CD4-positive, alpha-beta T cell (primary cell): Measurements from ENCODE around the gene TBC1D14. TPM values are rescaled to one million over a fixed set of nuclear protein-coding genes. Genes with fewer than 3 reads are reported as not detected.

Experiments used
- ATAC-seq: fragments of 200-7000 bp; cut with Tn5 transposase; one replicate; pipeline ENCODE4 v1.10.0; 2022; ENCODE audit warnings: mild to moderate bottlenecking; ENCODE audit not compliant: poor library complexity
- CTCF ChIA-PET: fragments of 350-600 bp; sonication (Branson Sonifier 250); formaldehyde crosslinking; loops from one replicate; lab custom pipeline; 2021; ENCODE audit warnings: antibody characterized with exemption, inconsistent platforms; lab: Charles Lee
- POLR2A ChIA-PET: fragments of 350-600 bp; sonication (Branson Sonifier 250); formaldehyde crosslinking; loops from one replicate; lab custom pipeline; 2021; ENCODE audit warnings: antibody characterized with exemption, inconsistent platforms; lab: Charles Lee
- DNase-seq, 14 experiments: peaks; one replicate each; pipeline ENCODE4 v3.0.0-alpha.2; 2013 to 2020; ENCODE audit warnings: mixed read lengths in 2 of 14
- H3K27ac ChIP-seq, 2 donors: one replicate each; pipeline versions ENCODE4 v1.5.1 to v1.7.0; 2013; ENCODE audit warnings: low read length in 2 of 2, low read depth in 1 of 2, mild to moderate bottlenecking in 1 of 2
- H3K27me3 ChIP-seq, 2 experiments: 1 replicate in 1 of 2; 2 replicates in 1 of 2; pipeline versions ENCODE4 v1.6.1 to v1.7.0; 2013; ENCODE audit warnings: low read length in 2 of 2, control low read depth in 1 of 2, mild to moderate bottlenecking in 1 of 2, moderate library complexity in 1 of 2; ENCODE audit not compliant: insufficient read depth in 2 of 2, control insufficient read depth in 1 of 2
- H3K36me3 ChIP-seq: one replicate; pipeline ENCODE4 v1.6.1; 2013; ENCODE audit warnings: low read length, control low read depth; ENCODE audit not compliant: insufficient read depth
- H3K4me1 ChIP-seq: one replicate; pipeline ENCODE4 v1.6.1; 2013; ENCODE audit warnings: low read length, control low read depth; ENCODE audit not compliant: insufficient read depth
- H3K4me3 ChIP-seq: one replicate; pipeline ENCODE4 v1.5.1; 2013; ENCODE audit warnings: mild to moderate bottlenecking, low read length, moderate library complexity
- H3K9me3 ChIP-seq, 2 experiments: 1 replicate in 1 of 2; 2 replicates in 1 of 2; pipeline versions ENCODE4 v1.6.1 to v1.7.0; 2013; ENCODE audit warnings: low read length in 2 of 2, mild to moderate bottlenecking in 2 of 2, control low read depth in 1 of 2, moderate library complexity in 1 of 2; ENCODE audit not compliant: control insufficient read depth in 1 of 2, insufficient read depth in 1 of 2
- H3K27ac Mint-ChIP-seq: one replicate; pipeline ENCODE4 v1.8.0; 2020; ENCODE audit warnings: mixed read lengths
- H3K27me3 Mint-ChIP-seq: one replicate; pipeline ENCODE4 v1.8.0; 2021; ENCODE audit warnings: mixed read lengths
- H3K36me3 Mint-ChIP-seq: one replicate; pipeline ENCODE4 v1.8.0; 2021; ENCODE audit warnings: low read depth, mixed read lengths
- H3K4me1 Mint-ChIP-seq: one replicate; pipeline ENCODE4 v1.8.0; 2021; ENCODE audit warnings: low read depth, mixed read lengths
- H3K4me3 Mint-ChIP-seq: one replicate; pipeline ENCODE4 v1.8.0; 2020; ENCODE audit warnings: mild to moderate bottlenecking, mixed read lengths
- H3K9me3 Mint-ChIP-seq: one replicate; pipeline ENCODE4 v1.8.0; 2020; ENCODE audit warnings: mixed read lengths
- intact Hi-C, 2 experiments: fragments of 100-400 bp; cut with DNase I in 1 of 2; cut with micrococcal nuclease in 1 of 2; formaldehyde crosslinking; loops; one replicate each; pipeline versions ENCODE4 v1.15.1 to v1.9.0; 2023 to 2025; cut with DNase I, micrococcal nuclease
- total RNA-seq, 174 experiments: library from RNA in 2 of 174; stranded (reverse) in 2 of 174; gene quantifications; one replicate each; pipeline ENCODE4 v1.2.3 and lab custom pipeline; 2021 to 2026
- TF ChIP-seq, protein P1 (sequence below): fragments of 200-600 bp; IDR thresholded peaks from one replicate; pipeline ENCODE4 v1.8.0; 2022; ENCODE audit warnings: antibody characterized with exemption, mild to moderate bottlenecking

Gene TBC1D14
- total RNA-seq, 2 experiments from 2014 or later = 31.2 to 34.1 TPM

- Histone ChIP-seq H3K4me3 (no peak overlapping the region), H3K36me3 (no peaks in the 10 kb centered on the region), H3K27ac (no peak overlapping the region), H3K4me1 (peaks cover 61% of the 10 kb centered on the region), H3K27me3 (no peaks in the 10 kb centered on the region), H3K9me3 (no peaks in the 10 kb centered on the region)
- H3K4me1 Mint-ChIP-seq = peaks cover 50% of the 10 kb centered on the region
- ChIA-PET CTCF (no interaction called here), POLR2A (no interaction called here)
- H3K27me3 Mint-ChIP-seq = no peaks in the 10 kb centered on the region
- no peak for ATAC-seq
- no peaks in the 10 kb centered on the region for H3K9me3 Mint-ChIP-seq
- no peak overlapping the region for H3K27ac Mint-ChIP-seq
- H3K36me3 Mint-ChIP-seq = no peaks in the 10 kb centered on the region
- intact Hi-C loops = no loop called here
- DNase-seq = no peak
- no peak overlapping the region for H3K4me3 Mint-ChIP-seq
- TF ChIP-seq, protein P1, sequence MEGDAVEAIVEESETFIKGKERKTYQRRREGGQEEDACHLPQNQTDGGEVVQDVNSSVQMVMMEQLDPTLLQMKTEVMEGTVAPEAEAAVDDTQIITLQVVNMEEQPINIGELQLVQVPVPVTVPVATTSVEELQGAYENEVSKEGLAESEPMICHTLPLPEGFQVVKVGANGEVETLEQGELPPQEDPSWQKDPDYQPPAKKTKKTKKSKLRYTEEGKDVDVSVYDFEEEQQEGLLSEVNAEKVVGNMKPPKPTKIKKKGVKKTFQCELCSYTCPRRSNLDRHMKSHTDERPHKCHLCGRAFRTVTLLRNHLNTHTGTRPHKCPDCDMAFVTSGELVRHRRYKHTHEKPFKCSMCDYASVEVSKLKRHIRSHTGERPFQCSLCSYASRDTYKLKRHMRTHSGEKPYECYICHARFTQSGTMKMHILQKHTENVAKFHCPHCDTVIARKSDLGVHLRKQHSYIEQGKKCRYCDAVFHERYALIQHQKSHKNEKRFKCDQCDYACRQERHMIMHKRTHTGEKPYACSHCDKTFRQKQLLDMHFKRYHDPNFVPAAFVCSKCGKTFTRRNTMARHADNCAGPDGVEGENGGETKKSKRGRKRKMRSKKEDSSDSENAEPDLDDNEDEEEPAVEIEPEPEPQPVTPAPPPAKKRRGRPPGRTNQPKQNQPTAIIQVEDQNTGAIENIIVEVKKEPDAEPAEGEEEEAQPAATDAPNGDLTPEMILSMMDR = no peak
Measured at GRCh38 chr4:6896035-6896434, 13.6 kb upstream of the TBC1D14 start.

DNA sequence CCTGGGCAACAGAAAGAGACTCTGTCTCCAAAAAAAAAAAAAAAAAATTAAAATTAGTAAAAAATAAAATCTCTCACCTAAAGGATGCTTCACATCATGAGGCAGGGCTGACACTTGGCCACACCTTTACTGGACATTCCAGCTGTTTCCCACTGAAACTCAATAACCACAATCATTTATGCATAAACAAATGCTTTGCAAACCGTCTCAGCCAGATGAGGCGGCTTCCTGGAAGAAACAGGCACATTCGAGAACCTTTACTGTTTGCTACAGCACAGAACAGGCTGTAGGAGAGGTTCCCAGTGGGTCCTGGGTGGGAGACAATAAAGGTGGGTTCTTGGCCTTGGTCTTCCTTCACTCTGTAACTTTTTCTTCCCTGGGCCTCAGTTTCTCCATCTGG lies 10.9 kb upstream of the TBC1D14 start:
- H3K27me3 Mint-ChIP-seq = no peaks in the 10 kb centered on the region
- H3K36me3 ChIP-seq = no peaks in the 10 kb centered on the region
- H3K4me3 Mint-ChIP-seq = no peak overlapping the region
- no peak overlapping the region for H3K4me3 ChIP-seq
- intact Hi-C loops = no loop called here
- peak overlapping the region; percentile 87 for H3K27ac Mint-ChIP-seq
- ATAC-seq (peak; percentile 29), DNase-seq (peak in 1 of 14 experiments; percentile 23)
- H3K9me3 ChIP-seq = no peaks in the 10 kb centered on the region
- TF ChIP-seq, protein P1 = no peak
- peak overlapping the region in 1 of 2 donors; percentile 62 for H3K27ac ChIP-seq
- no peaks in the 10 kb centered on the region for H3K27me3 ChIP-seq
- H3K36me3 Mint-ChIP-seq = no peaks in the 10 kb centered on the region
- ChIA-PET CTCF (interaction anchor here (1.4 kb wide), 2 partner anchors 10 to 12 kb away, joined by 3 to 5 read pairs; no protein-coding TSS in a partner anchor), POLR2A (interaction anchor here (0.8 to 1.6 kb wide), 6 partner anchors 13 to 224 kb away, joined by 3 to 10 read pairs (median 6); a partner anchor contains a TSS)
- no peaks in the 10 kb centered on the region for H3K9me3 Mint-ChIP-seq
- H3K4me1 Mint-ChIP-seq = peaks cover 28% of the 10 kb centered on the region
- H3K4me1 ChIP-seq = peaks cover 43% of the 10 kb centered on the region

GRCh38 chr4:6900181-6900812 lies 9.3 kb upstream of the TBC1D14 start:
- Mint-ChIP-seq H3K27me3 (no peaks in the 10 kb centered on the region), H3K4me3 (no peak overlapping the region), H3K4me1 (peaks cover 23% of the 10 kb centered on the region), H3K9me3 (no peaks in the 10 kb centered on the region), H3K36me3 (no peaks in the 10 kb centered on the region), H3K27ac (peak overlapping the region; percentile 87)
- Histone ChIP-seq H3K9me3 (no peaks in the 10 kb centered on the region), H3K4me3 (no peak overlapping the region), H3K36me3 (no peaks in the 10 kb centered on the region), H3K27me3 (no peaks in the 10 kb centered on the region), H3K27ac (peak overlapping the region in 1 of 2 donors; percentile 62), H3K4me1 (peaks cover 43% of the 10 kb centered on the region)
- DNase-seq (peak in 1 of 14 experiments; percentile 27), ATAC-seq (no peak)
- POLR2A ChIA-PET = interaction anchor here (0.6 to 2.1 kb wide), 9 partner anchors 9 to 184 kb away, joined by 3 to 26 read pairs (median 7); partner anchors contain the start of genes BLOC1S4, GRPEL1 and TBC1D14
- TF ChIP-seq, protein P1 = no peak
- intact Hi-C loops = no loop called here
- CTCF ChIA-PET = interaction anchor here (1.4 kb wide), 1 partner anchor 11 kb away, joined by 5 read pairs; no protein-coding TSS in a partner anchor
